Mucosa of descending colon (tissue), 3 donors: Measurements from ENCODE around the gene DACH1. TPM values are rescaled to one million over a fixed set of nuclear protein-coding genes. Genes with fewer than 3 reads are reported as not detected.

ENCODE experiments used
- ATAC-seq: fragments of 200-7000 bp; cut with Tn5 transposase; one replicate; pipeline ENCODE4 v1.9.1; 2020; ENCODE audit warnings: mild to moderate bottlenecking, moderate library complexity
- DNase-seq, 3 donors: peaks; one replicate each; pipeline ENCODE4 v3.0.0-alpha.2; 2020
- H3K36me3 ChIP-seq: fragments of 200-600 bp; one replicate; pipeline ENCODE4 v1.8.0; 2021; ENCODE audit warnings: low read depth, mild to moderate bottlenecking
- H3K4me1 ChIP-seq: fragments of 200-600 bp; one replicate; pipeline ENCODE4 v1.8.0; 2021; ENCODE audit warnings: low read depth, mild to moderate bottlenecking
- H3K4me3 ChIP-seq: fragments of 200-600 bp; one replicate; pipeline ENCODE4 v1.8.0; 2021; ENCODE audit warnings: mild to moderate bottlenecking
- H3K9me3 ChIP-seq: fragments of 200-600 bp; one replicate; pipeline ENCODE4 v1.8.0; 2021; ENCODE audit warnings: mild to moderate bottlenecking
- CTCF ChIP-seq: fragments of 200-600 bp; IDR thresholded peaks from one replicate; pipeline ENCODE4 v1.8.0; 2022; ENCODE audit warnings: antibody characterized with exemption, mild to moderate bottlenecking
- intact Hi-C, 2 donors: fragments of 100-400 bp; cut with DNase I in 1 of 2; cut with micrococcal nuclease in 1 of 2; formaldehyde crosslinking; loops; one replicate each; pipeline versions ENCODE4 v1.11.0 to v1.11.1; 2022; cut with DNase I, micrococcal nuclease
- total RNA-seq, 3 donors: library from RNA; stranded (reverse); fragmentation: NEBNext Ultra II Directional in 2 of 3; extraction: Animal tissue kit (Norgen Biotek cat#: 25700) in 2 of 3; gene quantifications; one replicate each; pipeline versions ENCODE4 v1.2.1 to v1.2.4, GENCODE V29; 2021 to 2023
- donor health status: DM: no; HTN: no; CAD: no; lungs with moderate emphysema.
- donor health status: DM: no; HTN: no; CAD: no.
- donor health status: DM: no; HTN: yes; CAD: no.

The DACH1 gene
- total RNA-seq, 3 donors from 2014 or later = 3.2 to 6.5 (median 6.4) TPM

DNA sequence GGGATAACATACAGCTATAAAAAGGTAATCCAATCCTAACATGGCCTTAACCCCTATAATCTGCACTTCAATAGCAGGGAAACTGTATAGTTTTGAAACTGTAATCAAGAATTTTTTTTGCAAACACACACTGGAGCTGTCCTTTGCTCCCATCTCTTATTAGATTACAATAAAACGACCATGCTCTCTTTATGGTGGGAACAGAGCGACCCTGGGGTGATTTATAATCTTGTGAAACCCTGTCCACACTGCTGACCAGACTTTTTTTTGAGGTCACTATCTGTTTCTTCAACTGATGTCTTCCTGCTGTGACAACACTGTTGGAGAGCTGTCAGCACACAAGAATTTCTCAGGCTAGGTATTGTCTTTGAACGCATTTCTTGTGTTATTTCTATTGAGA lies 35.3 kb downstream of the DACH1 start:
- no peak for ATAC-seq
- peaks cover 6% of the 10 kb centered on the region for H3K4me1 ChIP-seq
- H3K9me3 ChIP-seq = no peaks in the 10 kb centered on the region
- TF ChIP-seq CTCF = no peak
- intact Hi-C loops = no loop called here
- H3K36me3 ChIP-seq = no peaks in the 10 kb centered on the region
- H3K4me3 ChIP-seq = no peak overlapping the region
- DNase-seq = no peak

GRCh38 chr13:71830736-71831135 lies 36.3 kb downstream of the DACH1 start:
- Histone ChIP-seq H3K9me3 (no peaks in the 10 kb centered on the region), H3K4me3 (no peak overlapping the region), H3K4me1 (peaks cover 6% of the 10 kb centered on the region), H3K36me3 (no peaks in the 10 kb centered on the region)
- intact Hi-C loops = no loop called here
- ATAC-seq (no peak), DNase-seq (no peak)
- no peak for TF ChIP-seq CTCF

- DNase-seq (no peak), ATAC-seq (no peak)
- TF ChIP-seq CTCF = no peak
- Histone ChIP-seq H3K4me3 (no peak overlapping the region), H3K4me1 (peaks cover 3% of the 10 kb centered on the region), H3K36me3 (no peaks in the 10 kb centered on the region), H3K9me3 (no peaks in the 10 kb centered on the region)
- intact Hi-C loops = no loop called here
Measured at GRCh38 chr13:71830323-71830722, 36.7 kb downstream of the DACH1 start.

DNA sequence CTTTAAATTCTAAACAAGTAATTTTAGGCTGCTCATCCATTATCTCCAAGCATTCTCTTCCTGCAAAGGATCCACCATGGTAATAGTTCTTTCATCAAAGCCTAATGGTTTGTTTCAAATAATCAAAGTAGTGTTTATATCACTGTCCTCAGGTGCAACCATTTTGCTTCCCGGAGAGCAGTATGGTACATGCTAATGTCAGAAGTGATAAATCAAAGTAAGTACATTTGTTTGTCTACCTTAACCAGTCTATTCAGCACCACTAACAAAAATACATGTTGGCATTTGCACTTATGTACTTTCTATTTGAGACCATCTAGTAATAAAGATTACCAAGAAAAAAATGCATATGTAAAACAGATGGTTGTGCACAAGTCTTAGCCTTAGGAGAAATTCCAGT lies 37.5 kb downstream of the DACH1 start:
- Histone ChIP-seq H3K4me1 (no peaks in the 10 kb centered on the region), H3K4me3 (no peak overlapping the region), H3K9me3 (no peaks in the 10 kb centered on the region), H3K36me3 (no peaks in the 10 kb centered on the region)
- intact Hi-C loops = no loop called here
- DNase-seq (no peak), ATAC-seq (no peak)
- TF ChIP-seq CTCF = no peak

DNA sequence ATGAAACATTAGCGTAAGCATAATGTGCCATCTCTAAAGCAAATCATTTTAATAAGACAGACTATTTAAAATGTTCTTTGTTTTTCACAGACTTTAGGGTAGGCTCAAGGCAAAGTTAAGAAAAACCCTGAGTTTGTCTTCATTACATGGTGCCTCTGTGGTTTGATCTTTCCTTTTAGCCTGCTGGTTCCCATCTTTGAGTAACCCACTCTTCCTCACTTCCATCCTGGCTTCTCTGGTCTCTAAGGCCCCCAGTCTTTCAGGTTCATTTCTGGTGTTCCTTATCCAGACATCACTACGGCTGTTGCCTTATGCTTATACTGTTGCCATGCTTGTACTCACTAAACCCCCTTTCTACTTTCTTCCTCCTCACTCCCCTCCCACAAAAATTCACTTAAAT lies 38.4 kb downstream of the DACH1 start:
- ATAC-seq (no peak), DNase-seq (no peak)
- Histone ChIP-seq H3K36me3 (no peaks in the 10 kb centered on the region), H3K4me1 (no peaks in the 10 kb centered on the region), H3K4me3 (no peak overlapping the region), H3K9me3 (no peaks in the 10 kb centered on the region)
- intact Hi-C loops = no loop called here
- TF ChIP-seq CTCF = no peak

GRCh38 chr13:71828117-71828516 lies 38.9 kb downstream of the DACH1 start:
- DNase-seq (no peak), ATAC-seq (no peak)
- TF ChIP-seq CTCF = no peak
- no peaks in the 10 kb centered on the region for H3K4me1 ChIP-seq
- intact Hi-C loops = no loop called here
- H3K4me3 ChIP-seq = no peak overlapping the region
- no peaks in the 10 kb centered on the region for H3K36me3 ChIP-seq
- no peaks in the 10 kb centered on the region for H3K9me3 ChIP-seq
